HG02759 (cell line): Measurements from ENCODE around the gene C4BPB.

Experiments
- ATAC-seq: cut with Tn5 transposase; IDR thresholded peaks from one replicate; pipeline ENCODE4 v1.9.1; 2021; ENCODE audit warnings: mild to moderate bottlenecking, moderate library complexity; ENCODE audit not compliant: unreplicated experiment

C4BPB gene

DNA sequence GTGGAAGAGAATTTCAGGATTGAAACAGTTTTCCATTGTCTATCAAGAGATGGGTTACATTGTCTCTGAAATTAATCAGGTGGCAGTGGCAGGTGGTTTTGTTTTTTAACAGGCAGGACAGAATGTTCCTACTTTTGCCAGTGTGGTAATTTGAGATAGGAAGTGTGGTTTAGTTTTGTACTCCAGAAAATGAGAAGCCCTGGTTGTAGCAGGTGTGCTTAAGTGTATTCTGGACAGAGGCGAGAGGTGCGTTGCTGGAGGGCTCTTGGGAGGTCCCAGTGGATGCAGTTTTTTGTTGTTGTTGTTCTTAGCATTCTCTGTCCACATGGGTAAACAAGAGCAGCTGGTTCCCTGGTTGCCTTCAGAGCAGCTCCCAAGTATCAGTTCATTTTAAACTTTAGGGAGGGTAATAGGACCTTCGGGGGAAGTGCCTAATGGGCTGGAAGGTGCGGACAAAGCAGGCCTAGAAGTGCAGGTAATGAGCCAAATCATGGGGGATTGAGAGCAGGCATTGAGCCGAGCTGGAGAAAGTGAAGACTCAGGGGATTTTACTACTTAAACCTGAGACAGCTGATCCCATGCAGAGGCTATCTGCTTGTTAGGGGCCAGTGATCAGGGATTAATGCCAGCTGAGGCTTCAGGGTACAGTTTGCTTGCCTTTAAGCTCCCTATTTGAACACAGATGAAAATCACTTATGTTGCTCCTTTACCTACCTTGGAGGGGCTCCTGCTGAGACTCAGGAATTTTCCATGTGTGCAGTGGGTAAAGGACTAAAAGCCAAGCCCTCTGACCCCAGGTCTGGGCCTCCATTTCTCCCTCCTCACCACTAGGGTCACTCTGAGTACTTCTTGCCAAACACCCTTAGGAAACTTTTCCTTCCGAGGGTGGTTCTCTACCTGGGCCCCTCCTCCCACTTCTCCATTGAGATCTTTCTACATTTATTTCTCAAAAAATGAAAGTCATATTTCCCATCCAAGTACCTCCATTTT lies 29.5 kb upstream of the C4BPB start:
- no peak for ATAC-seq

DNA sequence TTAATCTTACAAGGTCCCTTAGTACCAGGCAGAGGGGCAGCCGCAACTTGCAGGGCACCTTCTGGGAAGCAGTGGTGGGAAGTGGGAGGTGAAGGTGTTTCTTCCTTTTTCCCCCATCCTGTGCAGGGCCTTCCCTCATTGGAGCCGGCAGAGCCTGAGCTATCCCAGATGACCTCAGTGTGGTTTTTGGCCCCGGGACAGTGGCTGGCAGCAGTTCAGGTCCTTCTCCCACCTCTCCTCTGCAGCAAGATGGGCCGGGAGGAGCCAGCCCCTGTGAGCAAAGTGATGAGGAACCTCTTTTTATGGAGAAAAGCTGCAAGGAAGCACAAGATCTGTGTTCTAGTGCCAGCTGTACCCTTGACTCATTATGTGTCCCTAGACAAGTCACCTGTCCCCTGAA lies 28.8 kb upstream of the C4BPB start:
- no peak for ATAC-seq

DNA sequence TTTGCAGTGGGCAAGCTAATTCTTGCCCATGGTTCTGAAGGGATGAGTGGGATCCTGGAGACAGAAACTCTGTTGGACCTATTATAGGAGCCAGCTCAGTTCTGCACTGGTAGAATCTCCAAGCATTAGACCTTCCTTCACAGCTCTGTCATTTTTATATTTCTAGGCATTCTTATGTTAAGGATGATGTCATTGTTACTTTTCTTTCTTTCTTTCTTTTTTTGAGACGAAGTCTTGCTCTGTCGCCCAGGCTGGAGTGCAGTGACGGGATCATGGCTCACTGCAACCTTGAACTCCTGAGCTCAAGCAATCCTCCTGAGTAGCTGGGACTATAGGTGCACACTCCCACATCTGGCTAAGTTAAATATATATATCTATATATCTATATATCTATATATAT lies 28.1 kb upstream of the C4BPB start:
- no peak for ATAC-seq

DNA sequence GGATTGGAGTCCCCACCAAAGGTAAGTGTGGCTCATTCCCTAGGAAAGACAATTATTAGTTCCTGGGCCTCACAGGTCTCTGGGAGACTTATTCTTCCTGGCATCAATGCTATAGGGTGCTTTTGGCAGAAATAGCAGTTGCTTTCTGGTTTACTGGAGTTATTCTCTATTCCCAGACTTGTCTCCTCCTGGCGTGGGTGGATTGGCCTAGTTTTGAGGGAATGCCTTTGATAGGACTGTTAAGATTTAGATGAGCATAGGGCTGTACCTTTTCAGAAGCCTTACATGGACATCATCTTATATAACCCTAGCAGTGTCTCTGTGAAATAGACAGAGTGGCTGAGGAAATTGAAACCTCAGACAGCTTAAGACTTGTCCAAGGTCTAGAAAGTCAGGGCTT lies 26.6 kb upstream of the C4BPB start:
- ATAC-seq, result no peak

DNA sequence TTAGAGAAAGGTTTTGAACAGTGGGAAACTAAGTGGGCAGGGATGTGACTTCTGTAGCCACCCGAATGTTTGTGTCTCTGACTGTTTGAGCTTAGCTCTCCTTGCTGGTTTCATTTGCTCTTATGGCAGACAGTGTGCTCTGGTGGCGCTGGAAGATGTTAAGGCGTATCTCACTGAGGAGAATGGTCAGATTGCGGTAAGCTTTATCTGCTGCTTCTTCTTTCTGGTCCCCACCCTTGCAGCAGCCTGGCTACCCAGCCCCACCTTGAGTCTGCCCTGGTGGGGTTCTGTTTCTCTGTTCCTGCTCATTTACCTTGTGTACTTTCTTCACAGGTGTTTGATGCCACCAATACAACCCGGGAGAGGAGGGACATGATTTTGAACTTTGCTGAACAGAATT lies 25.6 kb upstream of the C4BPB start:
- no peak for ATAC-seq

DNA sequence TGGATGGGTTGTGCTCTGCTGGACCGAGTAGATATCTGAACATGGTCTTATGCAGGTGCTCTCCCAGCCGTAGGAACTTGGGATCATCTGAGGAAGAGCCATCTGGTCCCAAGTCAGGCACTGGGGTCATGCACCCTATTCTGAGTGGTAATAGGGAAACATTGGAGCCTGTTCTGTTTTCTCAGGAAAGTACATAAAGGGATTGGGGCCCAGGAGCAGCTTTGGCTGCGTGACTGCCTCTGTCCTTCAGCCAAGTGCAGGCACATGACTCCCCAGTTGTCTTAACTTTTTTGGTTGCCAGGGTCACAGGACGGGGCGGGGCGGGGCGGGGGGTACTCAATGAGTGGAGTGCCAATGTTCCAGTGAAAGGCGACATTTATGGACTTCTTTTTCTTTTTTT lies 24.1 kb upstream of the C4BPB start:
- no peak for ATAC-seq

DNA sequence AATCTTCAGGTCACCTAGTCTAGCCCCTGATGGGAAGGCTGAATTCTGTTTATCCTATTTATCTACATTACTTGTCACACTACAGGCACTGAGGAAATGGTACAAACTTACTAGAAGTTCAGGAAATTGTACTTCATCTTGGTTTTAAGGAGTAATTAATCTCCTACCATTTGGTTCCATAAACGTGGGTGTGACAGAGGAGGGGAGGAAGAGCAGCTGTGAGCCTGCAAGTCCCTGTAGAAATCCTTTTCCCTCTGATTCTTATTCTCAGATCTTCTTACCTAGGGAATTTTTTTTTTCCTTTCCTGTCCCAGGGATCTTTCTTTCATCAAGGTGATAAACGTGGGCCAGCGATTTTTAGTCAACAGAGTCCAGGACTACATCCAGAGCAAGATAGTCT lies 21.5 kb upstream of the C4BPB start:
- ATAC-seq, result no peak

DNA sequence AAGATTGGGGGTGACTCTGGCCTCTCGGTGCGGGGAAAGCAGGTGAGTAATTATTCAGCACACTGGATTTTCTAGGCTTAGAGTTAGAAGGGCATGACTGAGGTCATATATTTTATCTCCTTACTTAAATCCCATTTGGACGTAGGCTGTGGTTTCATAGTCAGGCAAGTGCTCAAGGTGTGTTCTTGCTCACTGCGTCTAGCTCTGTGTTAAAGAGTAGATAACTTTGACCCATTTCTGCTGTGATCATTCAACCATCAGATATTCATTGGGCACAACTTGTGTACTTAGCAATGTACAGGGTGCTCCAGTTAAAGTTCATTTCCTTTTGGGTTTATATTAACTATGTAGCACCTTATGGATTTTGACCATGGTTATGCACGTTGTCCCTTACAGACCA lies 21.0 kb upstream of the C4BPB start:
- no peak for ATAC-seq

DNA sequence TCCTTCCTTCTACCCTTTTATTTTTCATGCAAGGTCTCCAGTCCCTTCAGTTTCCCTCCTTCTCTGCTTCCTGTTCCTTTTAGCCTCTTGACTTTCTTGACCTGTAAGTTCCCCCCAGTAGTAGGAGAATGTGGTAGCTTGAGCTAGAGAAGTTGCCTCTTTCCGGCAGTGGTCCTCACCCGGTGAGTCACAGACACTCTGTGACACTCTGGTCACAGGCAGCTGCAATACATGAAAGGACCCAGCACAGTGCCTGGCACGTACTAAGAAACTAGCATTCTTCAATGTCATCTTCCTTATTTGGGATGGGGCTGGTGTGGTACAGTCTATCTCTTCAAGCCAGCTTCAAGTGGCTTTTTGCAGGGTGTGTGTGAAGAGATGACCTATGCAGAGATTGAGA lies 19.6 kb upstream of the C4BPB start:
- no peak for ATAC-seq

DNA sequence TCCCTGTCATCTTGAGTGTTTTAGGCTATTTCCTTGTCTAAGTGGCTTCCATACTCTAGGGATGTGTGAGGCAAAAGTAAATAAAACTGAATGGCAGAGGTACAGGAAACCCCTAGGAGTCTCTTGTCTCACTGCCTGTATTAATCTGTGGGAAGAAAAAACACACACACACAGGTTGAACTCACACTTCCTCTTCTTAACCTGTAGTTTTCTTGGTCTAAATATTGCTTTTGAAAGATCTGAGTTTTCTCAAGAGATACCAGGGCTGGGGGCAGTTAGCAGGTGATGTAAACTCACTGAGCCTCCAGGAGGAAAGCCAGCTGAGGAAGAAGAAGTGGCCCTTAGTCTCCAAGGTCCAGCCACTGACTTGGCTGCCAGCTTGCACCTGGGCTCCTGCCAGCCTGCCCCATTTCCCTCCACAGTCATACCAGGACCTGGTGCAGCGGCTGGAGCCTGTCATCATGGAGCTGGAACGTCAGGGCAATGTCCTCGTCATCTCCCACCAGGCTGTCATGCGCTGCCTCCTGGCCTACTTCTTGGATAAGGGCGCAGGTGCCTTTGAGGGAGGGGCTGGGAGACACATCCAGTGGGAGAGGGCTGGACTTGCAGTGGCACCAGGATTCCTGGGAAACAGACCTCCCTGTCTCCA lies 18.7 kb upstream of the C4BPB start:
- ATAC-seq, result no peak

DNA sequence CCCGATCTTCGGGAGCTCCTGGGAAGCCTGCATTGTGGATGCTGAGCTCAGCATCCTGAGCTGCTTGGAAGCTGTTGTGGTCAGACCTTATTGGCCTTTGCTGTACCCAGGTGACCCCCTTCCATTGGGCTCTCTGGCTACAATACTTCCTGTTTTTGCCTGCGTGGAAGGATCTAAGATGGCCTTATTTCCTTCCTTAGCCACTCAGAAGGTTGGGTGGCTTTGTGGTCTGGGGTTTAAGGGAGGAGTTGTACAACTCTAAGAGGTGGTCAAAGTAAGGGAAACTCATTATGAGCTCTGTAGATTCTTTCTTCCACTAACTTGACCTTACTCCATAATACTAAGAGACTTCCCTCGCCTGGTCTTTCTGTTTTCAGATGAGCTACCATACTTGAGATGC lies 17.8 kb upstream of the C4BPB start:
- no peak for ATAC-seq

DNA sequence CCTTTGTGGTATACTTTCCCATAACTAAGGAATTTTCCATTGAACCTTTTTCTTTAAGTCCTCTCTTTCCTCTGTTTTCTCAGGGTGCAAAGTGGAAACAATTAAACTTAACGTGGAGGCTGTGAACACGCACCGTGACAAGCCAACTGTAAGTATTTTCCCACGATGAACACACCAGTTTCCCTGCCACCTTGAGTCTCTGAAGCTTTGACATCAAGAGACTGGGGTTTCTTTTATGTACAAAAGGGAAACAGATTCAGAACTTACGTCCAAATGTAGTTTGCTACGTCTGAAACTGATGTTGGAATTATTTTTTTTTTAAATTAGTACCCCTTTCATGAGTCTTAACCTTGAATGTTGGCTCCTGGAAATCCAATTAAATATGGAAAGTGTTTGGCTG lies 17.2 kb upstream of the C4BPB start:
- no peak for ATAC-seq

DNA sequence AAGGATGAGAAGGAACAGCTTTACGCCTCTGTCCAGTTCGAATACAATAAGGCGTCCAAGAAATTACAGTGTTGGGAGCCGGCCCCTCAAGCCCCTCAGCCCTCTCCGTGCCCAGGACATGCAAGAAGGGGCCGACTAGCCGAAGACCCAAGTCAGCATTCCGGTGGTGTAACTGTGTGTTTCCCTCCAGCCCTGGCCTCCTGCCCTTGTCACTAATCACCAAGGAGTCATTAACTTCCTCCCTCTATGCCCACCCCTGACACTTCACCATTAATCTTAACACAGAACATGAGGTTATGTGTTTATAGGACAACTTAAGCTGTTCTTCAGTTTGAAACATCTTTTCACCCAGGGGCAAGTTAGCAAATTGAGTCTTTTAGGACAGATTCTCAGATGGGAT lies 16.4 kb upstream of the C4BPB start:
- no peak for ATAC-seq

DNA sequence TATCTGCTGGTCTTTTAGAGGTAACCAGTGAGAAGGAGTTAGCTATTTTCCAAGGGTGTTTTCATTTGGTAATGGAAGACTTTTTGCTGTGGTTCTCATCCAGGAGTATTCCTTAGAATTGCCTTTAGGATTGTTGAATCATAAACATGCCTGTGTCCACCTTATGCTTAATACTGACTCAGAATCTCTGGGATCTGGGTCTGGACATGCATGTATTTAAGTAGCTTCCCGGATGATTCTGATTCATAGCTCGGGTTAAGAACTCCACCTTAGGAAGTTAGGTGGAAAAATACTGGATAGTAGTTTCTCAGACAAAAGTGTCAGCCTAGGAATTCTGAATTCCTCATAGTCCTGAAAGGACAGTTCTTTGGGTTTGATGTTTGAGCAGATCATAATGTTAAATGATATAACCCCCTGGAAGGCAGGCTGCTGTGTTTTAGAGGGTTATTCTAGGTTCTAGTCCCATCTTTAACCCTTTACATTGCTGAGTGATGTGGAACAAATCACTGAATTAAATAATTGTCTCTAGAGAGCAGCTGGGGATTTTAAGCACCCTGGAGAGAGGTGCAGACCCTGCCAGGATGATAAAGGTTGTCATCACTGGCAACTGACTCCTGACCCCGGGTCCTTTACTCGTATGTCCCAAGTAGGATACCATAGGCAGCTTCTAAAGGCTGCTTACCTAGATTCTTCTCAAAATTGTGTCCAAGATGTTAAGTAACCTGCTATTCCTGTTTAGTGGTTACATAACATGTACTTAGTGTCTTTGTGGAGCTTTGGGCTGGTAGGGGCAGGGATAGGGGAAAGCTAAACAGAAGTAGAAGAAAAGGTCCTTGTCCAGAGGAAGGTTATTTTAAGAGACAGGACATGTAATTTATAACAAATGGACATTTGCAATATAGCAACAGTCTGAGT lies 14.5 kb upstream of the C4BPB start:
- ATAC-seq, result no peak

DNA sequence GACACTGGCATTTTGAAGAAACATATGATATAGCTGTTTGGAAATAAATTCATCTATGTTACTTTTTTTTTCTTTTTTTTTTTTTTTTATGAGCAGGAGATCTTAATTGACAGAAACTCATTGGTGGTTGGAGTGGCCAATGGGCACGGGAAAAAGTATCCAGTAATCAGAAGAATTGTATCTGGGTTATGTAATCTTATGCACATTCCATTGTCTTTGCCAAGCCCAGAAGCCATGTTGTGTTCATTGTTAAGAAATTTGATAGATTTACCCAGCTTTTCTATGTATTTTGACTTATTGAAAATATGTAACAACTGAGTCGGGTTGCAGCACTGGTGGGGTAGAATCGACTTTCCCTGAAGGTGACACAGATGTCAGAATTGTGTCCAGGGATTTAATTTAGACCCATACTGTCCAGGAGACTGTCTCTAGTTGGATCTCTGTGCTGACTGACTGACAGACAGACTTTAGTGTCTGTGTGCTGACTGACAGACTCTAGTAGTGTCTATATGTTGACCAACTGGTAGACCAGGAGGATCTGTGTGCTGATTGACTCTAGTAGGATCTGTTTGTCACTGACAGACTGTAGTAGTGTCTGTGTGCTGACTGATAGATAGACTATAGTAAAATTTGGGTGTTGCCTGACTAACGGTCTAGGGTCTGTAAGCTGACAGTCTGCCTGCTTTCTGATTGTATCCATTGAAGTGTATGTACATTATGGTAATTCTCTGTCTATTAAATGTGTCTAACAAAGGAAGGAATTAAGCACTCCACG lies 12.3 kb upstream of the C4BPB start:
- ATAC-seq, result no peak

DNA sequence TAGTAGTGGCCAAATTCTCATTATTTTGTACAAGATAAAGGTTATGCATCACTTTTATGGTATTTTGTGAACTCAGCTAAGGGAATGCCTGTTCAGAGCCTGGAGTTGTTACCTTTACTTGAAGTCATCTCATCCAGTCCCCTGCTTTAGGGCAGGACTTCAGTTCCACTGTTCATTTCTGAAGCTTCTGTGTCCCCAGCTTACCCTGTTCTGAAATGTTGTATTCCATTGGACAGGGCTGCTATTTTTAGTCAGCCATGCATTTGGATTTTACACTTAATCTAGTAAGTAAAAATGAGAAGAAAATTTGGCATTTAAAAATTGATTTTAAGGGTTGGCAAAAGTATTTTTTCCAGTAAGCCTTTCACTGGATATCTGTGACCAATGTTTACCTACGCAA lies 11.6 kb upstream of the C4BPB start:
- ATAC-seq, result no peak

DNA sequence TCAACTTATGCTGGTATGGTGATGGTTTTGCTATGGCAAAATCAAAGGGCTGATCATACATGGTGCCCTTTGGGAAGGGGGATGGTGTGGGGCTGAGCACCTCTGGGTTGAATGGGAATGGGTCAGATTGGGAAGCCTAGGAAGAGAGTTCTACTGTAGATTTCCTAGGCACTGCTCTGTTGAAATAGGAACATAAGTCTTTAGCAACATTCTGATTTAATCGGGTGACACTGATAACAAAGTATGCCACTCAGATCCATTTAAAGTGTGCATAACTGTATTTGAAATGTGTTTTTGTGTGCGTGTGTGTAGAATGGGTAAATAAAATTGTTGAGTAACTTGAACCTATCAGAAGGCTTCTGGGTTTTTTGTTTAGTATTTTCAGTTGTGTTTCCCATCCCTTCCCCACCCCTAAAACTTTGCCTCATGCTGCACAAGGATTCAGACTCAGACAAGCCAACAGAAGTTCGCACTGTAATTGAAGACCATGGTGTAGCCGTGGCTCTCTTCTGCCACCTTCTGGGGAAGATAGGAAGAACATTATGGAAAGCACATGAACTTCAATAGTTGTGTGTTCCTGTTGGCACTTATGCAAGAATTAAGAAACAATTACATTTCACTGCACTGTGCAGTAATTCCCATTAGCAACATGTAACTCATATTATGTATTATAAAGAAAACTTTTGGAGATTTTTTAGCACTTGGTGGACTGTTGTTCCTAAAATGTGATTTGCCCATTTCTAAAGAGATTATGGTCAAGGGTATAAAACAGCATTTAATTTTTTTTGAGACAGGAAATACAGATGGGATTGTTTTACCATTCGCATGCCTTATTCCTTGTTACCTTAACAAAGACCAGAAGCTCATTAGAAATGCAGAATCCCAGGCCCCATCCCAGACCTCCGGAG lies 10.9 kb upstream of the C4BPB start:
- ATAC-seq, result peak; percentile 70

DNA sequence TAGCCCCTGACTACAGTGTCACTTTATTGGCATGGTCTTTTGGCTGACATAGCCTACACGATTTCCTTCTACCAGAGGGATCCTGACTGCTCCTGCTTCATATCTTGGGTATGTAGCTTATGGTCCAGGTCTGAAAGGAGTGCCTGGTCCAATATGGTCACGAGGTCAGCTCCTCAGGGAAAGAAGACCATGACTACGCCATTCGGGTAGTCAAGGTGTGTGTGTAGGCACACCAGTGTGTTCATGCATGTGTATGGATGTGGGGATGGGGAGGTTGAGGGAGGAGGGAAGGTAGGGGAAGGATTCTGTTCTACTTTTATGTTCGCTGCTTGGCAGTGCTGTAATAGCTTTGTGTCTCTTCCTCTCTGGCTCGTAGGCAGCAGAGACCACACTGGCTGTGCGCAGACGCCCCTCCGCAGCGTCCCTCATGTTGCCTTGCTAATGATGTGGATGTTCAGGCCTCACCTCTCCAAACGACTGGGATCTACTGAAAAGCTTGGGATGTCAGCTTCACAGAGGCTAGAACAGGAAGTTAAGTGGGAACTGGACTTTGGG lies 10.0 kb upstream of the C4BPB start:
- no peak for ATAC-seq

DNA sequence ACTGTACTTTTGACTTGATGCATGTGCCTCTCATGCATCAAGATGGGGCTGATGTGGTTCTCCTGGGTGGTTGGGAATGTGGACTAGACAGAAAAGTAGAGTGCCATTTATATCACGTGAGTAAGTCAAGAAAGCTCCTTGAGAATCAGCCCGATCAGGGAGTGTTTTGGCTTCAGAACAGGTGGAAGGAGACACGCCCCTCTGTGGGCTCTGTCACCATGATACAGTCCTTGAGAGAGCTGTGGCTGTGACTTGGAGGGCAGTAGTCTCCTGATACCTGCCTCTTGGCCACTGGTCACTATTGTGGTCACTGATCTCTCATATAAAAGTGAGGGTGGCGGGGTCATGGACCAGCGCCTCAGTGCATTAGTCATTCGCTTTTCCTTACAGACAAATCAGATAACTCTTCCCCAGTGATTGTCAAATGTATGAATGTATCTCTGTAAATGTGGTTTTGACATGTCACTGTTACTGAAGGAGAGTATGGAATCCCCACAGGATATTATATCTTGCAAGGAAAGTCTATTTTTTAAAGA lies 8.9 kb upstream of the C4BPB start:
- no peak for ATAC-seq
